Loucy (cell line): ENCODE results near the gene DCAF17.
A peak's percentile ranks its signal among the peaks of the same experiment; 100 is the strongest.

Experiments
- H2AFZ ChIP-seq: fragments of 200-600 bp; sonication (generic); 2 replicates; pipeline ENCODE4 v1.6.0; 2016; ENCODE audit warnings: antibody characterized with exemption, mild to moderate bottlenecking, low read length, moderate library complexity
- H3F3A ChIP-seq: fragments of 200-600 bp; 2 replicates; pipeline ENCODE4 v1.6.0; 2016; ENCODE audit warnings: antibody characterized with exemption, low read depth, mild to moderate bottlenecking
- H3K27me3 ChIP-seq: fragments of 200-600 bp; sonication (generic); 2 replicates; pipeline ENCODE4 v1.6.1; 2014; ENCODE audit warnings: low read length, mild to moderate bottlenecking; ENCODE audit not compliant: insufficient read depth, poor library complexity, severe bottlenecking
- H3K36me3 ChIP-seq: fragments of 200-600 bp; sonication (generic); 2 replicates; pipeline ENCODE4 v1.6.1; 2016; ENCODE audit warnings: low read length; ENCODE audit not compliant: insufficient read depth
- H3K4me1 ChIP-seq: fragments of 200-600 bp; sonication (generic); 2 replicates; pipeline ENCODE4 v1.5.1; 2014; ENCODE audit warnings: low read length, mild to moderate bottlenecking; ENCODE audit not compliant: insufficient read depth, poor library complexity, severe bottlenecking
- H3K4me2 ChIP-seq: fragments of 200-600 bp; sonication (generic); 2 replicates; pipeline ENCODE4 v1.6.0; 2014; ENCODE audit warnings: antibody characterized with exemption, low read length, low read depth, mild to moderate bottlenecking; ENCODE audit not compliant: poor library complexity, severe bottlenecking
- H3K4me3 ChIP-seq: fragments of 200-600 bp; sonication (generic); 2 replicates; pipeline ENCODE4 v1.5.1; 2014; ENCODE audit warnings: low read length, mild to moderate bottlenecking, mixed read lengths; ENCODE audit not compliant: poor library complexity, severe bottlenecking
- H3K79me2 ChIP-seq: fragments of 200-600 bp; sonication (generic); 2 replicates; pipeline ENCODE4 v1.6.1; 2014; ENCODE audit warnings: low read length; ENCODE audit not compliant: insufficient read depth
- H3K9ac ChIP-seq: fragments of 200-600 bp; sonication (generic); 2 replicates; pipeline ENCODE4 v1.6.0; 2014; ENCODE audit warnings: mild to moderate bottlenecking, low read depth, low read length, moderate library complexity; ENCODE audit not compliant: poor library complexity, severe bottlenecking
- H3K9me2 ChIP-seq: fragments of 200-600 bp; sonication (generic); replicated peaks from 2 replicates; pipeline ENCODE4 v1.6.1; 2016; ENCODE audit warnings: low read depth, low read length, mixed read lengths
- H3K9me3 ChIP-seq: fragments of 200-600 bp; sonication (generic); 2 replicates; pipeline ENCODE4 v1.6.1; 2014; ENCODE audit warnings: mild to moderate bottlenecking, antibody characterized with exemption, low read length, low read depth; ENCODE audit not compliant: insufficient read depth
- H4K20me1 ChIP-seq: fragments of 200-600 bp; sonication (generic); 2 replicates; pipeline ENCODE4 v1.6.0; 2014; ENCODE audit warnings: antibody characterized with exemption, low read length, mild to moderate bottlenecking; ENCODE audit not compliant: insufficient read depth, poor library complexity, severe bottlenecking
- EZH2phosphoT487 ChIP-seq: fragments of 200-600 bp; IDR thresholded peaks from 2 replicates; pipeline ENCODE4 v1.6.1; 2018; ENCODE audit warnings: antibody characterized with exemption, mild to moderate bottlenecking, moderate library complexity, borderline replicate concordance
- TF ChIP-seq, protein P1 (sequence below): fragments of 200-600 bp; sonication (generic); conservative IDR thresholded peaks from 2 replicates; pipeline ENCODE4 v1.5.1; 2014; ENCODE audit warnings: mild to moderate bottlenecking, antibody characterized with exemption, low read length

DCAF17 gene

DNA sequence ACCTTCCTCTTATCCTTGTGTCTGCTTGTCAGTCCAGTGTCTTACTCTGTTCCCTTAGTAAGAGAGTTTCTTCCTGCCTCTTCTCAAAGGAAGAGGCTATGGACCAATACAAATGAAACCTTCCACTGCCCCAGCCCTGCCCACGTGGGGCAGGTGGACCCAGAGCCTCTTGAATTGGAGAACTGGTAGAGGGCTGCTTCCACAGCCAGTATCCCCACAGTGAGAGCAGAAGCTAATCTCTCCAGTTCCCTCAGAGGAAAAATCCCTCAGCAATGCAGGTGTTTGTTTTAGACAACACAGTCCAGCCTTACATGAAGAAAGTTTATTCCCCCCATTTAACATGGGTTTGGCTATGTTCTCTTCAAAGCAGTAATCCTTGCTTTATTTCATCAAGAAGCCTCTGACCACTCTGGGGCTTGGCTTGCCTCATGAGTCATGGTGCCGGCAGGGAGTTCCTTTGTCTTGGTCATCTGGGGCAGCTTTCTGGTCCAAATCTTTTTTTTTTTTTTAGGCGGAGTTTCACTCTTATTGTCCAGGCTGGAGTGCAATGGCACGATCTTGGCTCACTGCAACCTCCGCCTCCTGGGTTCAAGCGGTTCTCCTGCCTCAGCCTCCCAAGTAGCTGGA lies 81.8 kb downstream of the DCAF17 start:
- Histone ChIP-seq H3K79me2 (no peaks in the 10 kb centered on the region), H2AFZ (peak overlapping the region; percentile 4)
- no peak for TF ChIP-seq EZH2phosphoT487
- TF ChIP-seq, protein P1, sequence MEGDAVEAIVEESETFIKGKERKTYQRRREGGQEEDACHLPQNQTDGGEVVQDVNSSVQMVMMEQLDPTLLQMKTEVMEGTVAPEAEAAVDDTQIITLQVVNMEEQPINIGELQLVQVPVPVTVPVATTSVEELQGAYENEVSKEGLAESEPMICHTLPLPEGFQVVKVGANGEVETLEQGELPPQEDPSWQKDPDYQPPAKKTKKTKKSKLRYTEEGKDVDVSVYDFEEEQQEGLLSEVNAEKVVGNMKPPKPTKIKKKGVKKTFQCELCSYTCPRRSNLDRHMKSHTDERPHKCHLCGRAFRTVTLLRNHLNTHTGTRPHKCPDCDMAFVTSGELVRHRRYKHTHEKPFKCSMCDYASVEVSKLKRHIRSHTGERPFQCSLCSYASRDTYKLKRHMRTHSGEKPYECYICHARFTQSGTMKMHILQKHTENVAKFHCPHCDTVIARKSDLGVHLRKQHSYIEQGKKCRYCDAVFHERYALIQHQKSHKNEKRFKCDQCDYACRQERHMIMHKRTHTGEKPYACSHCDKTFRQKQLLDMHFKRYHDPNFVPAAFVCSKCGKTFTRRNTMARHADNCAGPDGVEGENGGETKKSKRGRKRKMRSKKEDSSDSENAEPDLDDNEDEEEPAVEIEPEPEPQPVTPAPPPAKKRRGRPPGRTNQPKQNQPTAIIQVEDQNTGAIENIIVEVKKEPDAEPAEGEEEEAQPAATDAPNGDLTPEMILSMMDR, result no peak

DNA sequence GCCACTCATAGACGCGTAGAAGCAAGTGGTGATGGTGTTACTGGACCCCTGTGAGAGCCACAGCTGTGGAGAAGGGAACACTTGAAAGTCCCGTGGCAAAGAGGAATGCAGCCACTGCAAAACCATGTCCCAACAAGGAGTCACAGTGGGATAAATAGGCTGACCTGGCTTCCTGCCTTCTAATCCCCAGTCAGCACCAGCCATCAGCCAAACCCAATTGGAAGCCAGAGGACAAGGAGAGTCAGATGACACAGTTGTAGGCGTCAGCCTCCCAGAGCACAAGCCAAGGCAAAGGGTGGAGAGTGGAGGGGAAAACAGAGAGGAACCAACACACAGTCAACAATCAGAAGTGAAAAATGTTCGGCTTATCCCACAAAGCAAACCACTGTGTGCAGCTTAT lies 82.8 kb downstream of the DCAF17 start:
- no peaks in the 10 kb centered on the region for H3F3A ChIP-seq
- peaks cover 53% of the 10 kb centered on the region for H3K4me1 ChIP-seq
- H4K20me1 ChIP-seq, result no peaks in the 10 kb centered on the region
- no peak overlapping the region for H3K9ac ChIP-seq
- H3K9me2 ChIP-seq, result no peaks in the 10 kb centered on the region
- no peaks in the 10 kb centered on the region for H3K9me3 ChIP-seq
- no peaks in the 10 kb centered on the region for H3K27me3 ChIP-seq
- TF ChIP-seq, protein P1, result no peak
- TF ChIP-seq EZH2phosphoT487, result no peak
- no peak overlapping the region for H2AFZ ChIP-seq
- H3K4me3 ChIP-seq, result no peak overlapping the region
- H3K4me2 ChIP-seq, result no peak overlapping the region
- no peaks in the 10 kb centered on the region for H3K36me3 ChIP-seq
- 0 out of 2 replicates have a peak, but pooled peaks cover under 1% of the 10 kb centered on the region for H3K79me2 ChIP-seq

More for the DNA sequence above, 81.8 kb downstream of the DCAF17 start:
- no peaks in the 10 kb centered on the region for H4K20me1 ChIP-seq
- no peak overlapping the region for H3K4me3 ChIP-seq
- no peaks in the 10 kb centered on the region for H3K9me2 ChIP-seq
- no peaks in the 10 kb centered on the region for H3K27me3 ChIP-seq
- H3K9me3 ChIP-seq, result no peaks in the 10 kb centered on the region
- H3K9ac ChIP-seq, result no peak overlapping the region
- no peak overlapping the region for H3K4me2 ChIP-seq
- peaks cover 43% of the 10 kb centered on the region for H3K4me1 ChIP-seq
- no peaks in the 10 kb centered on the region for H3F3A ChIP-seq
- H3K36me3 ChIP-seq, result no peaks in the 10 kb centered on the region

DNA sequence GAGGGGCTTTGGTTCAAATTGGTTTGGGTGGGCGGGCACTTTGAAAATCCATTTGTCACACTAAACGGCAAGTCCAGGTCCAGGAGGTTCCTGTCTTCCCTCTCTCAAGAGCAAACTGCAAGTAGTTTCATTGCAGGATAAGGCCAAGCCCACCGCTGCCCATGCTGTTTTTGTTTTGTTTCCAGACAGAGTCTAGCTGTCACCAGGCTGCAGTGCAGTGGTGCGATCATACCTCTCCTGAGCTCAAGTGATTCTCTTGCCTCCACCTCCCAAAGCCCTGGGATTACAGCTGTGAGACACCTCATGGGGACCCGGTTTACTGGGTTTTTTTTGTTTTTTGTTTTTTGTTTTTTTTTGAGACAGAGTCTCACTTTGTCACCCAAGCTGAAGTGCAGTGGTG lies 86.4 kb downstream of the DCAF17 start:
- Histone ChIP-seq H3K9me2 (no peaks in the 10 kb centered on the region), H3K4me3 (no peak overlapping the region), H3K79me2 (peaks cover 37% of the 10 kb centered on the region), H2AFZ (no peak overlapping the region), H3F3A (no peaks in the 10 kb centered on the region), H3K36me3 (no peaks in the 10 kb centered on the region), H4K20me1 (peaks cover 5% of the 10 kb centered on the region), H3K9ac (peak overlapping the region; percentile 87), H3K9me3 (no peaks in the 10 kb centered on the region), H3K4me2 (peak overlapping the region; percentile 16), H3K4me1 (peaks cover 41% of the 10 kb centered on the region), H3K27me3 (no peaks in the 10 kb centered on the region)
- TF ChIP-seq, protein P1, result no peak
- no peak for TF ChIP-seq EZH2phosphoT487
